ENCODE data around the gene DERL2. TPM values are rescaled to one million over a fixed set of nuclear protein-coding genes. Genes with fewer than 3 reads are reported as not detected.

DERL2 gene
- total RNA-seq, 4 donors from 2014 or later, result 21.1 to 50.1 (median 25.7) TPM

GRCh38 chr17:5424909-5425308, 61.1 kb downstream of the DERL2 start:
- 67 to 74% methylated on average over 1 of the region's 1 CpG for WGBS, 2 donors

GRCh38 chr17:5422505-5422904, 63.5 kb downstream of the DERL2 start:
- intact Hi-C loops (cut with DNase I; ENCODE audit: low total_unique reads), result no loop called here

More at GRCh38 chr17:5424909-5425308, 61.1 kb downstream of the DERL2 start:
- TF ChIP-seq, protein P1, sequence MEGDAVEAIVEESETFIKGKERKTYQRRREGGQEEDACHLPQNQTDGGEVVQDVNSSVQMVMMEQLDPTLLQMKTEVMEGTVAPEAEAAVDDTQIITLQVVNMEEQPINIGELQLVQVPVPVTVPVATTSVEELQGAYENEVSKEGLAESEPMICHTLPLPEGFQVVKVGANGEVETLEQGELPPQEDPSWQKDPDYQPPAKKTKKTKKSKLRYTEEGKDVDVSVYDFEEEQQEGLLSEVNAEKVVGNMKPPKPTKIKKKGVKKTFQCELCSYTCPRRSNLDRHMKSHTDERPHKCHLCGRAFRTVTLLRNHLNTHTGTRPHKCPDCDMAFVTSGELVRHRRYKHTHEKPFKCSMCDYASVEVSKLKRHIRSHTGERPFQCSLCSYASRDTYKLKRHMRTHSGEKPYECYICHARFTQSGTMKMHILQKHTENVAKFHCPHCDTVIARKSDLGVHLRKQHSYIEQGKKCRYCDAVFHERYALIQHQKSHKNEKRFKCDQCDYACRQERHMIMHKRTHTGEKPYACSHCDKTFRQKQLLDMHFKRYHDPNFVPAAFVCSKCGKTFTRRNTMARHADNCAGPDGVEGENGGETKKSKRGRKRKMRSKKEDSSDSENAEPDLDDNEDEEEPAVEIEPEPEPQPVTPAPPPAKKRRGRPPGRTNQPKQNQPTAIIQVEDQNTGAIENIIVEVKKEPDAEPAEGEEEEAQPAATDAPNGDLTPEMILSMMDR (IDR thresholded peaks at IDR 0.05), result no peak
- TF ChIP-seq POLR2A (IDR thresholded peaks at IDR 0.05), result no peak
- intact Hi-C loops (cut with DNase I; ENCODE audit: low total_unique reads), result no loop called here
- no peak for DNase-seq (ENCODE audit: low spot score in 2 of 2)
- no peak overlapping the region for H3K4me3 ChIP-seq (ENCODE audit: low read depth, poor library complexity, severe bottlenecking)

More at GRCh38 chr17:5422505-5422904, 63.5 kb downstream of the DERL2 start:
- H3K4me3 ChIP-seq (ENCODE audit: low read depth, poor library complexity, severe bottlenecking), result no peak overlapping the region
- no peak for DNase-seq (ENCODE audit: low spot score in 2 of 2)
- TF ChIP-seq, protein P1 (IDR thresholded peaks at IDR 0.05), result no peak
- no peak for TF ChIP-seq POLR2A (IDR thresholded peaks at IDR 0.05)
- WGBS, 2 donors, result 67 to 77% methylated on average over 2 of the region's 2 CpGs

Other genes starting within 250 kb of the DERL2 start
- gene RABEP1, start 203.9 kb downstream of the DERL2 start, total RNA-seq, result 10 to 100 TPM; 16.5 to 27.4 (median 25.4) TPM
- 10 to 100 TPM; 64.7 to 80.1 (median 74.2) TPM for gene NUP88, start 66.5 kb downstream of the DERL2 start, total RNA-seq
- gene RPAIN, start 66.0 kb downstream of the DERL2 start, total RNA-seq, result 10 to 100 TPM; 17.4 to 68.0 (median 41.3) TPM
- 100 to 1,000 TPM in 3 of 4 donors, 10 to 100 TPM in 1; 89.4 to 153 (median 119) TPM for gene C1QBP, start 47.0 kb downstream of the DERL2 start, total RNA-seq
- gene DHX33, start 17.2 kb downstream of the DERL2 start, total RNA-seq, result 10 to 100 TPM; 10.2 to 10.9 (median 10.4) TPM
- gene MIS12, start 388 bp upstream of the DERL2 start, total RNA-seq, result 10 to 100 TPM in 1 of 4 donors, 1 to 10 TPM in 3; 6.7 to 10.3 (median 9.5) TPM
- gene NLRP1, start 98.3 kb upstream of the DERL2 start, total RNA-seq, result 100 to 1,000 TPM in 1 of 4 donors, 10 to 100 TPM in 3; 55.5 to 163 (median 68.9) TPM

All from lower leg skin (tissue), 4 donors.